ENCODE data around the gene ZNF831.
A peak's percentile ranks its signal among the peaks of the same experiment; 100 is the strongest.

The ZNF831 gene

DNA sequence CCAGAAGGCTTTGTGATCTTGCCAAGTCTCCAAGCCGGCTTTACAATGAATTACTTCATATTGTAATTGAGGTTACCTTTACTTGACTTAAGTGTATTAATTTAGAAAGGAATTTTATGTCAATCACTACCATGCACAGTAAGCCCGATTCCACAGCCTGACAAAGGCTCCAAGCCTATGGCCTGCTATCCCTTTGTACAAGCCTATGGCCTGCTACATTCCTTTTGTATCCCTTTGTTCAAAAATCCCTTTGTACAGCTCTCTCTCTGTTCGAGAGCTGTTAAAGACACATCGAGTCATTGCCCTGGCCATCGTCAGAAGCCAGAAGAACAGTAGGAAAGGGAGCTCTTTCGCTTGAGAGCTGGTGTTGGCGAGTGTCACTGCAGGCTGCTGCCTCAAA lies 134.1 kb downstream of the ZNF831 start:
- H3K36me3 ChIP-seq (ENCODE audit: low read depth): no peaks in the 10 kb centered on the region
- TF ChIP-seq CTCF (IDR thresholded peaks at IDR 0.05; ENCODE audit: poor library complexity, severe bottlenecking): no peak
- H3K4me1 ChIP-seq (ENCODE audit: insufficient read depth, poor library complexity, severe bottlenecking): no peaks in the 10 kb centered on the region
- no peak for DNase-seq (ENCODE audit: low spot score)
- no peak overlapping the region for H3K27ac ChIP-seq (ENCODE audit: poor library complexity, severe bottlenecking)
- peaks cover 98% of the 10 kb centered on the region for H3K27me3 ChIP-seq (ENCODE audit: insufficient read depth, poor library complexity, severe bottlenecking)
- ATAC-seq (ENCODE audit: low read depth): no peak
- H3K9me3 ChIP-seq (ENCODE audit: severe bottlenecking): no peaks in the 10 kb centered on the region
- H3K4me3 ChIP-seq (ENCODE audit: severe bottlenecking): no peak overlapping the region

- Histone ChIP-seq H3K4me1 (ENCODE audit: insufficient read depth, poor library complexity, severe bottlenecking) (no peaks in the 10 kb centered on the region), H3K27me3 (ENCODE audit: insufficient read depth, poor library complexity, severe bottlenecking) (peaks cover 98% of the 10 kb centered on the region), H3K36me3 (ENCODE audit: low read depth) (no peaks in the 10 kb centered on the region), H3K9me3 (ENCODE audit: severe bottlenecking) (no peaks in the 10 kb centered on the region), H3K4me3 (ENCODE audit: severe bottlenecking) (no peak overlapping the region), H3K27ac (ENCODE audit: poor library complexity, severe bottlenecking) (no peak overlapping the region)
- ATAC-seq (ENCODE audit: low read depth) (peak; percentile 15; the same call in 2 of the 3 replicates), DNase-seq (ENCODE audit: low spot score) (no peak)
- no peak for TF ChIP-seq CTCF (IDR thresholded peaks at IDR 0.05; ENCODE audit: poor library complexity, severe bottlenecking)
Measured at GRCh38 chr20:59299945-59300332, 136.3 kb downstream of the ZNF831 start.

GRCh38 chr20:59300333-59301081 lies 136.9 kb downstream of the ZNF831 start, which contains the start of gene EDN3:
Gene EDN3 (plus strand): TSS chr20:59300611. CDS start chr20:59300813, 202 bp downstream.
- Histone ChIP-seq H3K4me1 (ENCODE audit: insufficient read depth, poor library complexity, severe bottlenecking) (no peaks in the 10 kb centered on the region), H3K4me3 (ENCODE audit: severe bottlenecking) (no peak within 1 kb of the TSS), H3K27ac (ENCODE audit: poor library complexity, severe bottlenecking) (no peak within 1 kb of the TSS), H3K27me3 (ENCODE audit: insufficient read depth, poor library complexity, severe bottlenecking) (peaks cover 98% of the 10 kb centered on the region), H3K9me3 (ENCODE audit: severe bottlenecking) (no peaks in the 10 kb centered on the region), H3K36me3 (ENCODE audit: low read depth) (no peaks in the 10 kb centered on the region)
- TF ChIP-seq CTCF (IDR thresholded peaks at IDR 0.05; ENCODE audit: poor library complexity, severe bottlenecking): no peak
- DNase-seq (ENCODE audit: low spot score) (no peak), ATAC-seq (ENCODE audit: low read depth) (no peak)

DNA sequence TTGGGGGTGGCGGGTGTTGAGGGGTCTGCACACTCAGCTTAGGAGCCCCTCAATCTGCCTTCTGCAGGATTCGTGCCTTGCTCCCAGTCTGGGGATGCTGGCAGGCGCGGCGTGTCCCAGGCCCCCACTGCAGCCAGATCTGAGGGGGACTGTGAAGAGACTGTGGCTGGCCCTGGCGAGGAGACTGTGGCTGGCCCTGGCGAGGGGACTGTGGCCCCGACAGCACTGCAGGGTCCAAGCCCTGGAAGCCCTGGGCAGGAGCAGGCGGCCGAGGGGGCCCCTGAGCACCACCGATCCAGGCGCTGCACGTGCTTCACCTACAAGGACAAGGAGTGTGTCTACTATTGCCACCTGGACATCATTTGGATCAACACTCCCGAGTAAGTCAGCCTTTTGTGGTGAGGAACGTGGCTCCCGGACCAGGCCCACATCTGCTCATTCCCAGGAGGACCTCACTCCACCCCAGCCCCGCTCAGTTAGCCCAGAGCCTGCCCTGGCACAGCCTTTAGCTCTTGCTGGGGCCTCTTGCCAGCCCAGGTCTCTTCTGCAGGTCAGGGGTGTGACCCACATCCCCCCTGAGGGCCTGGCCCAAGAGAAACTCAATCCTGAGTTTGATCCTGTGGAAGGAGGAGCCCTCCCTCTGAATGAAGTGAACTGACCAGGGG lies 137.9 kb downstream of the ZNF831 start:
- no peak for TF ChIP-seq CTCF (IDR thresholded peaks at IDR 0.05; ENCODE audit: poor library complexity, severe bottlenecking)
- H3K36me3 ChIP-seq (ENCODE audit: low read depth): no peaks in the 10 kb centered on the region
- DNase-seq (ENCODE audit: low spot score): no peak
- no peaks in the 10 kb centered on the region for H3K4me1 ChIP-seq (ENCODE audit: insufficient read depth, poor library complexity, severe bottlenecking)
- peaks cover 97% of the 10 kb centered on the region for H3K27me3 ChIP-seq (ENCODE audit: insufficient read depth, poor library complexity, severe bottlenecking)
- H3K9me3 ChIP-seq (ENCODE audit: severe bottlenecking): no peaks in the 10 kb centered on the region
- no peak overlapping the region for H3K27ac ChIP-seq (ENCODE audit: poor library complexity, severe bottlenecking)
- no peak for ATAC-seq (ENCODE audit: low read depth)
- H3K4me3 ChIP-seq (ENCODE audit: severe bottlenecking): no peak overlapping the region
